HepG2 (cell line): ENCODE measurements around the gene SLC23A2. TPM values are rescaled to one million over a fixed set of nuclear protein-coding genes. Genes with fewer than 3 reads are reported as not detected.

ENCODE experiments used
- JARID2 ChIP-seq: sonication (generic); formaldehyde crosslinking; IDR thresholded peaks from 2 replicates; pipeline ENCODE4 v1.8.1; 2023; ENCODE audit warnings: missing genetic modification reagents, inconsistent platforms; ENCODE audit not compliant: insufficient replicate concordance
- KLF11 ChIP-seq: IDR thresholded peaks from 2 replicates; pipeline ENCODE4 v1.6.1; 2016; ENCODE audit warnings: missing compliant biosample characterization
- NFE2L1 ChIP-seq: sonication (generic); formaldehyde crosslinking; IDR thresholded peaks from 2 replicates; pipeline ENCODE4 v1.4.0; 2020; ENCODE audit warnings: missing genetic modification reagents, mild to moderate bottlenecking, borderline replicate concordance
- NFYC ChIP-seq: IDR thresholded peaks from 2 replicates; pipeline ENCODE4 v1.6.1; 2016; ENCODE audit warnings: missing genetic modification reagents, missing compliant biosample characterization
- NR0B2 ChIP-seq: sonication (generic); formaldehyde crosslinking; IDR thresholded peaks from 2 replicates; pipeline ENCODE4 v1.4.0; 2020; ENCODE audit warnings: mild to moderate bottlenecking, missing genetic modification reagents
- PHF8 ChIP-seq: sonication (generic); formaldehyde crosslinking; IDR thresholded peaks from 2 replicates; pipeline ENCODE4 v1.5.0; 2020; ENCODE audit warnings: missing genetic modification reagents
- REPIN1 ChIP-seq: sonication (generic); formaldehyde crosslinking; IDR thresholded peaks from 2 replicates; pipeline ENCODE4 v1.8.0; 2022; ENCODE audit warnings: missing genetic modification reagents, low read depth, mild to moderate bottlenecking, borderline replicate concordance
- SALL1 ChIP-seq: sonication (generic); formaldehyde crosslinking; IDR thresholded peaks from 2 replicates; pipeline ENCODE4 v1.8.0; 2022; ENCODE audit warnings: mild to moderate bottlenecking, missing genetic modification reagents
- SNAPC2 ChIP-seq: sonication (generic); formaldehyde crosslinking; IDR thresholded peaks from 2 replicates; pipeline ENCODE4 v1.8.1; 2022; ENCODE audit warnings: mild to moderate bottlenecking, missing genetic modification reagents
- SPEN ChIP-seq: sonication (generic); formaldehyde crosslinking; IDR thresholded peaks from 2 replicates; pipeline ENCODE4 v1.5.1; 2020; ENCODE audit warnings: low read depth, mild to moderate bottlenecking, missing genetic modification reagents
- TAF15 ChIP-seq: fragments of 200-400 bp; formaldehyde crosslinking; IDR thresholded peaks from one replicate; pipeline ENCODE4 v1.6.1; 2018; ENCODE audit warnings: mild to moderate bottlenecking, low read depth, low read length; ENCODE audit not compliant: poor library complexity, severe bottlenecking
- THAP7 ChIP-seq: sonication (generic); formaldehyde crosslinking; IDR thresholded peaks from 2 replicates; pipeline ENCODE4 v1.8.1; 2023; ENCODE audit warnings: mild to moderate bottlenecking, missing genetic modification reagents
- TOPORS ChIP-seq: sonication (generic); formaldehyde crosslinking; IDR thresholded peaks from 2 replicates; pipeline ENCODE4 v1.8.0; 2023; ENCODE audit warnings: mild to moderate bottlenecking, missing genetic modification reagents
- ZBTB10 ChIP-seq: sonication (generic); formaldehyde crosslinking; IDR thresholded peaks from 2 replicates; pipeline ENCODE4 v1.4.0; 2020; ENCODE audit warnings: missing genetic modification reagents, borderline replicate concordance
- ZBTB26 ChIP-seq: IDR thresholded peaks from 2 replicates; pipeline ENCODE4 v1.6.1; 2016; ENCODE audit warnings: missing compliant biosample characterization, missing genetic modification reagents, borderline replicate concordance
- ZFP37 ChIP-seq: sonication (generic); formaldehyde crosslinking; IDR thresholded peaks from 2 replicates; pipeline ENCODE4 v1.4.0; 2020; ENCODE audit warnings: missing genetic modification reagents, borderline replicate concordance
- ZFP62 ChIP-seq: sonication (generic); formaldehyde crosslinking; IDR thresholded peaks from 2 replicates; pipeline ENCODE4 v1.4.0; 2020; ENCODE audit warnings: missing genetic modification reagents
- ZNF232 ChIP-seq: sonication (generic); formaldehyde crosslinking; IDR thresholded peaks from 2 replicates; pipeline ENCODE4 v1.4.0; 2020; ENCODE audit warnings: missing genetic modification reagents, borderline replicate concordance
- ZNF274 ChIP-seq: sonication (generic); formaldehyde crosslinking; IDR thresholded peaks from 2 replicates; pipeline ENCODE4 v1.5.1; 2020; ENCODE audit warnings: mild to moderate bottlenecking, missing genetic modification reagents
- ZNF639 ChIP-seq: conservative IDR thresholded peaks from 2 replicates; pipeline ENCODE4 v1.6.1; 2018; ENCODE audit warnings: missing genetic modification reagents
- ZNF678 ChIP-seq: sonication (generic); formaldehyde crosslinking; IDR thresholded peaks from 2 replicates; pipeline ENCODE4 v1.4.0; 2020; ENCODE audit warnings: mild to moderate bottlenecking, missing genetic modification reagents
- ZNF713 ChIP-seq: sonication (generic); formaldehyde crosslinking; IDR thresholded peaks from 2 replicates; pipeline ENCODE4 v1.4.0; 2020; ENCODE audit warnings: mild to moderate bottlenecking, missing genetic modification reagents
- polyA plus RNA-seq, 8 experiments: library from polyadenylated mRNA; depleted of rRNA in 3 of 8; stranded (reverse) in 7 of 8; unstranded in 1 of 8; fragments of >200 nt; fragmentation: Illumina TruSeq in 4 of 8; extraction: Trizol in 4 of 8; gene quantifications; 2 replicates each; pipeline versions ENCODE4 v1.2.1 to v1.2.3, GENCODE V29; 2011 to 2016; ENCODE audit warnings: low read depth in 4 of 8, missing spikeins in 1 of 8, mixed read lengths in 1 of 8; ENCODE audit not compliant: insufficient read depth in 1 of 8
- total RNA-seq, 5 experiments: library from RNA; depleted of rRNA; stranded (reverse); fragments of >200 nt; fragmentation: Illumina TruSeq; extraction: Trizol; gene quantifications; 2 replicates each; pipeline ENCODE4 v1.2.3, GENCODE V29; 2016; ENCODE audit warnings: low read depth in 1 of 5

The SLC23A2 gene
- total and polyA plus RNA-seq, 2 of the 13 experiments (the other 11 are each of a cell fraction or from before 2014, with no cell fraction given) = 42.2 to 51.2 TPM

GRCh38 chr20:4973330-4974097 is 27.8 kb downstream of the SLC23A2 start (continued):
- TF ChIP-seq SNAPC2 (CRISPR knock-in tag) (peak; percentile 96), ZNF232 (CRISPR knock-in tag) (peak; percentile 91), NR0B2 (CRISPR knock-in tag) (no peak; the same call in 1 of the 2 replicates), ZNF639 (CRISPR knock-in tag) (peak; percentile 78; the same call in 1 of the 2 replicates), ZFP62 (no peak), NFYC (CRISPR knock-in tag) (peak; percentile 14; the same call in 1 of the 2 replicates), ZNF713 (CRISPR knock-in tag) (no peak), ZFP37 (CRISPR knock-in tag) (peak; percentile 87), KLF11 (CRISPR knock-in tag) (no peak), ZBTB10 (no peak), THAP7 (CRISPR knock-in tag) (0 out of 2 replicates have a peak, but pooled peaks have one; percentile 57), TAF15 (no peak), ZNF274 (peak; percentile 82), SPEN (CRISPR knock-in tag) (peak; percentile 82; the same call in 1 of the 2 replicates), JARID2 (no peak), ZBTB26 (CRISPR knock-in tag) (peak; percentile 99), PHF8 (CRISPR knock-in tag) (peak; percentile 57), NFE2L1 (CRISPR knock-in tag) (no peak), SALL1 (CRISPR knock-in tag) (peak; percentile 100), ZNF678 (CRISPR knock-in tag) (0 out of 2 replicates have a peak, but pooled peaks have one; percentile 17), REPIN1 (CRISPR knock-in tag) (peak; percentile 93; the same call in 1 of the 2 replicates), TOPORS (CRISPR knock-in tag) (peak; percentile 61; the same call in 1 of the 2 replicates)
